Measurements from ENCODE around the gene IL31.

DNA sequence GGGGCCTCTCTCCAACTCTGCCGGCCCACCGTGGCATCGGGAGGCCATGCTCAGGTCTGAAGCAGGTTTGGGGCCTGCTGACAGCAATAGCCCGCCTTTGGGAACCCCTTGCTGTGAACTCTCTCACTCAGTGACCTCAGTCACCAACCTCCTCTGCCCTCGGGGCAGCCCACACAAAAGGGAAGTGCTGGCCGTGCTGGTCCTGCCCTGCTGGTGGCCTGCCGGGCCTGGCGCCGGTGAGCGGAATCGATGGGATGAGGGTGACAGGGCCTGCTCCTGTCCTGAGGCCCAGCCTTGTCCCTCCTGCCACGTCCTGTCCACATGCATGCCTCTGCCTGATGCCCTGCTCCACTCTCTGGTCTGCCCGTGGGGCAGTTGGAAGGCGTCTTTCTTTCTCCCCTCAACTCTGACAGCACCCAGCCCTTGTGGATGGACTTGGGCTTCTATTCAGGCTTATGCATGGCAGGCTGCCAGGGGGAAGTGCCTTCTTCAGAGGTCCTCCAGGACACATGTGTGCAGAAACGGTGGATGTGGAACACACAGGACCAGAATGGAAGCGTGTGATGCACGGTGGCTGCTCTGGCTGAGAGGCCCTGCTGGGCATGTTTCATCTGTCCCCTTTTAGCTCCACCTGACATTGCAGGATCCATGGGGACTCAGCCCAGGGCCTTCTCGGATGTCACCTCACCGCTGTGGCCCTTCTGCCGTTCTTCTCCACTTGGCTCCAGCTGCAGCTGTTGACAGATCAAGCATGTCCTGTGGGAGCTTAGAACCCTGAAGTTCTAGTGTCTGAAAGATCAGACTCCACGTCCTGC is 31.9 kb downstream of the IL31 start:
- no peak for TF ChIP-seq POLR2A (IDR thresholded peaks at IDR 0.05)
- TF ChIP-seq, protein P1, sequence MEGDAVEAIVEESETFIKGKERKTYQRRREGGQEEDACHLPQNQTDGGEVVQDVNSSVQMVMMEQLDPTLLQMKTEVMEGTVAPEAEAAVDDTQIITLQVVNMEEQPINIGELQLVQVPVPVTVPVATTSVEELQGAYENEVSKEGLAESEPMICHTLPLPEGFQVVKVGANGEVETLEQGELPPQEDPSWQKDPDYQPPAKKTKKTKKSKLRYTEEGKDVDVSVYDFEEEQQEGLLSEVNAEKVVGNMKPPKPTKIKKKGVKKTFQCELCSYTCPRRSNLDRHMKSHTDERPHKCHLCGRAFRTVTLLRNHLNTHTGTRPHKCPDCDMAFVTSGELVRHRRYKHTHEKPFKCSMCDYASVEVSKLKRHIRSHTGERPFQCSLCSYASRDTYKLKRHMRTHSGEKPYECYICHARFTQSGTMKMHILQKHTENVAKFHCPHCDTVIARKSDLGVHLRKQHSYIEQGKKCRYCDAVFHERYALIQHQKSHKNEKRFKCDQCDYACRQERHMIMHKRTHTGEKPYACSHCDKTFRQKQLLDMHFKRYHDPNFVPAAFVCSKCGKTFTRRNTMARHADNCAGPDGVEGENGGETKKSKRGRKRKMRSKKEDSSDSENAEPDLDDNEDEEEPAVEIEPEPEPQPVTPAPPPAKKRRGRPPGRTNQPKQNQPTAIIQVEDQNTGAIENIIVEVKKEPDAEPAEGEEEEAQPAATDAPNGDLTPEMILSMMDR (IDR thresholded peaks at IDR 0.05), result no peak
